Measurements from ENCODE around the gene DAPL1. TPM values are rescaled to one million over a fixed set of nuclear protein-coding genes. Genes with fewer than 3 reads are reported as not detected.
A peak's percentile ranks its signal among the peaks of the same experiment; 100 is the strongest.

Gene DAPL1
- polyA plus RNA-seq, 6 donors from 2014 or later: not detected

DNA sequence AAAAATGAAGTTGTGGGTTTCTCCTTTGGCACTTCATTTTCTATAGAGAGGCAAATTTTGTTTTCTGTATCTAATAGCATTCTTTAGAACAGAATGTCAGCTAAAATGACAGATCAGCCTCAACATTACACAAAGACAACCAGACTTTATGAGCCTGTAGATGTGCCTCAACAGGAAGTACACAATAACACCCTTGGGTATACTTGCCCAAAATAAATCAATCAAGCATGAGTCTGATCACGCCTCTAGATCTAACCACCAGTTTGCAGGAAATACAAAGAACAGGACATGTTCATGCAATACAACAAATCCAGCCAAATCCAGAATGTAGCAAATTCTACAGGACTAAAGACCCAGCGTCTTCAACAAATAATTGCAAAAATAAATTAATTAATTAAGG is 11.2 kb upstream of the DAPL1 start:
- peaks cover 0 to 26% (median 1%) of the 10 kb centered on the region in 7 donors for H3K9me3 Mint-ChIP-seq
- DNase-seq: no peak
- H3K27me3 Mint-ChIP-seq: peaks cover 29 to 41% (median 41%) of the 10 kb centered on the region in 3 donors
- H3K36me3 Mint-ChIP-seq: no peaks in the 10 kb centered on the region
- peak; percentile 64 to 66 for ATAC-seq (ENCODE audit: low read depth in 2 of 2)
- H3K4me1 Mint-ChIP-seq: peaks cover 11 to 19% (median 11%) of the 10 kb centered on the region in 3 donors
- H3K4me3 Mint-ChIP-seq: no peak overlapping the region
- H3K27ac Mint-ChIP-seq: peak overlapping the region in 1 of 6 donors; percentile 39

GRCh38 chr2:158786897-158787296 is 8.2 kb upstream of the DAPL1 start:
- H3K36me3 Mint-ChIP-seq: no peaks in the 10 kb centered on the region

GRCh38 chr2:158788951-158789350 is 6.2 kb upstream of the DAPL1 start:
- Mint-ChIP-seq H3K9me3 (peaks cover 0 to 17% (median 1%) of the 10 kb centered on the region in 7 donors), H3K4me1 (peaks cover 6% of the 10 kb centered on the region in 3 donors), H3K4me3 (no peak overlapping the region), H3K36me3 (no peaks in the 10 kb centered on the region), H3K27me3 (peaks cover 30 to 34% (median 31%) of the 10 kb centered on the region in 3 donors), H3K27ac (peak overlapping the region in 1 of 6 donors; percentile 33)
- ATAC-seq (ENCODE audit: low read depth in 2 of 2) (no peak), DNase-seq (no peak)

More at GRCh38 chr2:158786897-158787296, 8.2 kb upstream of the DAPL1 start:
- no peak for DNase-seq
- Mint-ChIP-seq H3K4me3 (no peak overlapping the region), H3K9me3 (peaks cover 0 to 18% (median 1%) of the 10 kb centered on the region in 7 donors), H3K27me3 (peaks cover 34 to 39% (median 38%) of the 10 kb centered on the region in 3 donors), H3K27ac (no peak overlapping the region), H3K4me1 (peaks cover 11 to 19% (median 11%) of the 10 kb centered on the region in 3 donors)
- ATAC-seq (ENCODE audit: low read depth in 2 of 2): no peak

- Mint-ChIP-seq H3K4me3 (no peak overlapping the region), H3K27me3 (peaks cover 5 to 39% (median 31%) of the 10 kb centered on the region in 3 donors), H3K9me3 (peaks cover 0 to 3% (median 0%) of the 10 kb centered on the region in 7 donors), H3K36me3 (no peaks in the 10 kb centered on the region), H3K27ac (no peak overlapping the region), H3K4me1 (no peaks in the 10 kb centered on the region)
- no peak for ATAC-seq (ENCODE audit: low read depth in 2 of 2)
- DNase-seq: no peak
These were observed 1.5 kb downstream of the DAPL1 start for GRCh38 chr2:158796652-158797051.

DNA sequence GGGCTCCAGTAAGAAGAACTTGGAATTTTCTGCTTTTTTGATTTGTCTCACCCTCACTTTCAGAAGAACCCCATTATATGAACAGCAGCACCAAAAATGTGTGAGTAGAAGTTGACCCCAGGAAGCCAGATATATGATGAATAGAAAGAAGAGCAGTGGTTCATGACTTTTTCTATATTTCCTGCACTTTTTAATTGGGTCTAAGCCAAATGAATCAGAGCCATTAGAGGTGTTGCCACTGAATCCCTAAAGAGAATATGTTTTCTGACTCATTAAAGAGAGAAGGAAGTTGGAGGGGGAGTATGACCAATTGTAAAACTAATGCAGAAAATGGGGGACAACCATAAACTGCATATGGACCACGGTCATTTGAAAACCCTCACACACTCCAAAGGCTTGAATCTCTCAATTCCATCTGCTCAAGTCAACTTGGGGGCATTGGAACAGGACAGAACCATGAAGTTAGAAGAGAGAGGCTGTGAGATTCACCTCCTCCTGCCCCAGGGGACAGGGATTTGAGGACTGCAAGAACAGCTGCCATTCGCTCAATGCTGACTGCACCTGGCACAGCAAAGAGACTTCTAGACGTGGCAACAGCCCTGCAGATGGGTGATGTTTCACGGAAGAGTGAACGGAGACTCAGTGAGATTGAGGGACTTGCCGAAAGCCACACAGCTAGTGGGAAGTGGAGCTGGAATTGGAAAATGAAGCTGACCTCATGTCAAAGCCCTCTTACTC is 3.0 kb downstream of the DAPL1 start:
- Mint-ChIP-seq H3K27ac (no peak overlapping the region), H3K27me3 (peaks cover 10 to 39% (median 31%) of the 10 kb centered on the region in 3 donors), H3K4me1 (no peaks in the 10 kb centered on the region), H3K36me3 (no peaks in the 10 kb centered on the region), H3K4me3 (no peak overlapping the region), H3K9me3 (peaks cover 0 to 3% (median 0%) of the 10 kb centered on the region in 7 donors)
- no peak for DNase-seq
- no peak for ATAC-seq (ENCODE audit: low read depth in 2 of 2)

DNA sequence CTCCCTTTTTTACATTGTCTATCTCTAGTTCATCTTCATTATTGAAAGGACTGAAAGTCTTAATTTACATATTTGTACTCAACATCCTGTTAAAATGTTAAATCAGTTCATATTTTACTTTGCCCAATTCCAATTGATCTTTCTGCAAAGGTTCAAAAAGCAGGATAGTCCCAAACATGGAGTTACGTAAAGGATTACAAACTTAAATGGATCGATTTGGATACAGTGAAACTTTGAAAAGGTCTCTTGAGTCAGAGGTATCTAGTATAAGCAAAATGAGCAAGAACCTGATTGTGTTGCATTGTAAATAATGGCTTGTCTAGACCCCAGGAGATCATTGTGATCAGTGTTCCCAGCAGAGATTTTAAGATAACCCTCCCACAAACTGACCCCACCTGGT is 4.1 kb downstream of the DAPL1 start:
- ATAC-seq (ENCODE audit: low read depth in 2 of 2) (no peak), DNase-seq (no peak)
- Mint-ChIP-seq H3K27me3 (peaks cover 5 to 31% (median 23%) of the 10 kb centered on the region in 3 donors), H3K4me1 (no peaks in the 10 kb centered on the region), H3K27ac (no peak overlapping the region), H3K36me3 (no peaks in the 10 kb centered on the region), H3K9me3 (no peaks in the 10 kb centered on the region), H3K4me3 (no peak overlapping the region)

DNA sequence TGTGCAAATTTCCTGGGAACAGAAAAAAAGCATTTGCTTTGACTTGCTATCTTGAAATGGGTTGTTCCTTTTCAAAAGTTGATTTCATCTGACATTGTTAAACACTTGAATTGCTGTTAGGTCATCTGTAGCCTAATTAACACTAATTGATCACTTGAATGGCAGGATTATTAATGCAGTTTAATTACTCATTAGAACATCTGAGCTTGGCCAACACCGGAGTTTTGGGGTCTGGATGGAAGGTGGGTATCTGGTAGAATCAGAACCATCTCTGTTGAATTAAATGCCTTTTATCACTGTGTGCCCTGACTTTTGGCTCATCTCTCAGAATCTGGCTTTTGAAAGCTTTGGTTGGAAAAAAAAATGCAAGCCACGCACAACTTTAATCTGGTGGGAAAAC is 8.4 kb downstream of the DAPL1 start:
- H3K36me3 Mint-ChIP-seq: no peaks in the 10 kb centered on the region
- no peak overlapping the region for H3K27ac Mint-ChIP-seq
- ATAC-seq (ENCODE audit: low read depth in 2 of 2) (no peak), DNase-seq (no peak)
- H3K9me3 Mint-ChIP-seq: no peaks in the 10 kb centered on the region
- peaks cover 5 to 13% (median 6%) of the 10 kb centered on the region in 3 donors for H3K27me3 Mint-ChIP-seq
- H3K4me3 Mint-ChIP-seq: no peak overlapping the region
- H3K4me1 Mint-ChIP-seq: no peaks in the 10 kb centered on the region

DNA sequence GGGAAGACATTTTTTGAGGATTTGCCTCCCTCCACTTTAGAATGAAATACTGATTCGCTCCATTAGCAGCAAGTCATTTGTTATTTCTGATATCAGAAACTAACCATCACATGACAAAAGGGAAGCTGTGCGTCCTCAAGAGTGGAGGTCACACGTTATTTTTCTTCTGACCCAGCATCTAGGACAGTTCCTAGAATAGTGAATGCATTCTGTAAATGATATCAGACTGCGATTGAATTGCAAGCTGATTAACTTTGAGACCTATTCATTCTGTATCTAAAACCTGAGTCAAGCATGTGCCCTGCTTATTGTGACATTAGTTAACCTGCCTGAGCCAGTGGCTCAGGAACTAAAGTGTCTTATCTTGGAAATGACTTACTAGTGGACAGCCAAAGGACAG is 10.1 kb downstream of the DAPL1 start:
- Mint-ChIP-seq H3K4me3 (no peak overlapping the region), H3K27me3 (peaks cover 5 to 13% (median 12%) of the 10 kb centered on the region in 3 donors), H3K27ac (peak overlapping the region in 1 of 6 donors; percentile 36), H3K9me3 (no peaks in the 10 kb centered on the region), H3K36me3 (no peaks in the 10 kb centered on the region), H3K4me1 (no peaks in the 10 kb centered on the region)
- ATAC-seq (ENCODE audit: low read depth in 2 of 2): no peak
- DNase-seq: no peak

DNA sequence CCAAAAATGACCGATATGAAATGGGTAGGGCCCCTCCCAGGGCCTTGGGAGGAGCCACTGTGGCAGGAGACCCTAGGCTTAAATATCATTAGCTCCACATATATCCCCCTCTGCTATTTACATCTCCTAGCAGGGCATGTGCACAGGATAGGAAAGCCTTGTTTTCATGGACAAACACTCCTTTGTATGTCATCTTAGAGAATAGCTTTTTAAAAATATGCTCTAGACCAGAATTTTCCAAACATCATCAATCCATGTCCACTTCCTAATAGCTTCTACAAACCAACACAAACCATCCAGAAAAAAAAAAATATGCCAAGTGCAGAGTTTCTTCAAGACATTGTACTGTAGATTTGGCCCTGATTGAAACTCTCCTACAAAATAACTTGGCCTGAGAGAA is 10.8 kb downstream of the DAPL1 start:
- ATAC-seq (ENCODE audit: low read depth in 2 of 2): no peak
- H3K4me1 Mint-ChIP-seq: no peaks in the 10 kb centered on the region
- no peak overlapping the region for H3K4me3 Mint-ChIP-seq
- no peak overlapping the region for H3K27ac Mint-ChIP-seq
- H3K9me3 Mint-ChIP-seq: no peaks in the 10 kb centered on the region
- no peak for DNase-seq
- H3K27me3 Mint-ChIP-seq: peaks cover 5 to 13% (median 13%) of the 10 kb centered on the region in 3 donors
- H3K36me3 Mint-ChIP-seq: no peaks in the 10 kb centered on the region

DNA sequence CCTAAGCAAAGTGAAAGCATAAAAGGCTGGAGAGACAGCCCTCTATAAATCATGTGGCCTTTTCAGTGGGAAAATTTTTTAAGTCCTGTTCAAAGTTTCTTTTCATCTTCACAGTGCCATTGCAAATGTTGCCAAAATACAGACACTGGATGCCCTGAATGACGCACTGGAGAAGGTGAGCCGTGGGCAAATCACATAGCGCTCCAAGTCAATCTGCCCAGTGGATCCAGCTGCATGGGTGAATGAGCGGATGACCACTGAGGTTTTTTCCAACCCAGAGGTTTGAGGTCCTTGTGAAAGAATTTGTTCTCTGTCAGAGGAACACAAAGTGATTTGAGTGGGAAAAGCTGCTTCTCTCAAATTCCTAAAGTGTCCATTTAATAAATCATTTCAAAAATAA is 11.8 kb downstream of the DAPL1 start:
- Mint-ChIP-seq H3K4me3 (no peak overlapping the region), H3K27me3 (peaks cover 6 to 18% (median 13%) of the 10 kb centered on the region in 3 donors), H3K27ac (no peak overlapping the region), H3K36me3 (no peaks in the 10 kb centered on the region), H3K9me3 (no peaks in the 10 kb centered on the region), H3K4me1 (no peaks in the 10 kb centered on the region)
- no peak for DNase-seq
- ATAC-seq (ENCODE audit: low read depth in 2 of 2): no peak

GRCh38 chr2:158808426-158808825 is 13.3 kb downstream of the DAPL1 start:
- no peaks in the 10 kb centered on the region for H3K36me3 Mint-ChIP-seq
- DNase-seq: no peak
- H3K27me3 Mint-ChIP-seq: peaks cover 7 to 24% (median 8%) of the 10 kb centered on the region in 3 donors
- ATAC-seq (ENCODE audit: low read depth in 2 of 2): no peak
- H3K4me3 Mint-ChIP-seq: no peak overlapping the region
- no peaks in the 10 kb centered on the region for H3K4me1 Mint-ChIP-seq
- no peaks in the 10 kb centered on the region for H3K9me3 Mint-ChIP-seq
- H3K27ac Mint-ChIP-seq: no peak overlapping the region

DNA sequence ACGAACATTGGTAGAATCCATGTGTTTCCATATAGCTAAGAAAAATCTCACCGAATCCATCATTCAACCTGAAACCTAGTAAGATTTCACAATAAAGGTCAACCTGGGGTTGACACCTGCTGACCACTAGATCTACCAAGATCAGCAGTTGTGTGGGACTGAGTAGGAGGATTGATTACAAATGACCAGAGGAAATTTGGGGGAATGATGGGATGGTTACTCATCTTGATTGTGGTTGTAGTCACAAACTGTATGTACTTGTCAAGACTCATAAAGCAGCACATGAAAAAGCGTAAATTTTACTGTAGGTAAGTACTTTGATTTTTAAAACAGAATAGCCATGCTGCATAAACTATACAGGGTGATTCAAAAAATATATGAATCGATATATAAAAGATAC is 14.7 kb downstream of the DAPL1 start:
- Mint-ChIP-seq H3K27me3 (peaks cover 8 to 24% (median 15%) of the 10 kb centered on the region in 3 donors), H3K27ac (no peak overlapping the region), H3K36me3 (no peaks in the 10 kb centered on the region)

DNA sequence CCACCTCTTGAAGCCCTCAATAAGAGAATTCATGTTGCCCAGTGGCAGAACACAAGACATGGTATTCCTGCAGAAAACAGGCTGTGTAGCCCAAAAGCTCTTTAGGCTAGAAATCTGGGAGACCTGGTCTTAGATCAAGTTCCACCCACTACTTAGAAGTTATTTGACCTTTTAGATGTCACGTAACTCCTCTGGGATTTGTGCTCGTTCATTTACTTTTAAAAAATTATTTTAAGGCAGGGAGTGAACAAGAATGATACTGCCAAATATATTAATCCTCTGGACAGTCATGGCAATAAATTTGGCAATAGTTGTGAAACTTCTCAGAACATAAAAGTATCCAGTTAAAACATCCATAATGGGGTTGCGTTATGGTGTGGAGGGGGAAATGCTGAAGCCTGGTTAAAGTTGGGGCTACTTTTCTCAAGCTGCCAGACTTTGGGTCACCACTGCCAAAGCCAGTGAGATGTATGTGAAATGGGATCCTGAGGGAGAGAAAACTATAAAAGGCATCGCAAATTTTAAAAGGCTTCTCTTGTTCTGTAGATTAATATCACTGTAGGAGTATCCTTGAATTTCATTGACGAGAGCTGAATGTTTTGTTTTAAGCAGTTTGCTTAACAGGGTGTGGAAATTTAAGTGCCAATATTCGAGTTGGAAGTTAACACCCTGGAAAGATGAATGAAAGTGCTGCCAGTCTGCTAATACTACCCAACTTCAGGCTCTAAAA is 15.8 kb downstream of the DAPL1 start:
- Mint-ChIP-seq H3K27me3 (peaks cover 8 to 24% (median 15%) of the 10 kb centered on the region in 3 donors), H3K4me1 (no peaks in the 10 kb centered on the region), H3K4me3 (no peak overlapping the region), H3K9me3 (no peaks in the 10 kb centered on the region), H3K27ac (no peak overlapping the region), H3K36me3 (no peaks in the 10 kb centered on the region)
- ATAC-seq (ENCODE audit: low read depth in 2 of 2) (no peak), DNase-seq (no peak)

More for the DNA sequence above, 14.7 kb downstream of the DAPL1 start:
- H3K4me3 Mint-ChIP-seq: no peak overlapping the region
- no peaks in the 10 kb centered on the region for H3K4me1 Mint-ChIP-seq
- DNase-seq (no peak), ATAC-seq (ENCODE audit: low read depth in 2 of 2) (no peak)
- H3K9me3 Mint-ChIP-seq: no peaks in the 10 kb centered on the region

DNA sequence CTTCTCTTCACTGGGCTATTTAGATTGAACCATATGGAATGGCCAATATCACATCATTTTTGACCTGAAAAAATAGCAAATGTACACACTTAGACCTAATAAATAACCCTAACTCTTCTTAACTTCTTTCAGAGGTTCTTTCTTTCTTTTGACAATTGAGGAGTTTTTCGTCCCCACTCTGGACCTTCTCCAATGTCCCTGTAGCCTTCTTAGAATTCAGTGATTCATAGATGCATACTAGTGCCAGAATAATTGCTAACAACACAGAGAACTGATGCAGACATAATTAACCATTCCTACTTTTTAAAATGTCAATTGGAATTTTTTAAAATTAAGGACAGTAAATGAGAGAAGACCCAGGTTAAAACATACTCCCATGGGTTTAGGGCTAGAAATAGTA is 20.0 kb downstream of the DAPL1 start:
- H3K27ac Mint-ChIP-seq: no peak overlapping the region
- H3K4me3 Mint-ChIP-seq: no peak overlapping the region
- H3K36me3 Mint-ChIP-seq: no peaks in the 10 kb centered on the region
- H3K9me3 Mint-ChIP-seq: peaks cover 0 to 9% (median 0%) of the 10 kb centered on the region in 7 donors
- ATAC-seq (ENCODE audit: low read depth in 2 of 2) (no peak), DNase-seq (no peak)
- H3K4me1 Mint-ChIP-seq: no peaks in the 10 kb centered on the region
- peaks cover 0 to 26% (median 24%) of the 10 kb centered on the region in 3 donors for H3K27me3 Mint-ChIP-seq
